GM19351 (cell line): Measurements from ENCODE around the gene TAS2R5.
"Not testable (repeated sequence)": the region's sequence is repeated elsewhere in the genome, so short reads cannot be mapped to it uniquely, and the experiment has no call there.

Experiments
- ATAC-seq: cut with Tn5 transposase; IDR thresholded peaks from one replicate; pipeline ENCODE4 v1.9.1; 2021; ENCODE audit warnings: mild to moderate bottlenecking, moderate library complexity; ENCODE audit not compliant: unreplicated experiment

The TAS2R5 gene

GRCh38 chr7:141789917-141790316, at the start of gene TAS2R5:
Gene TAS2R5, plus strand, starts transcription at chr7:141790217. Its CDS starts 145 bp downstream, at chr7:141790362.
- no peak for ATAC-seq

GRCh38 chr7:141742229-141742628, 47.8 kb upstream of the TAS2R5 start:
- no peak for ATAC-seq

- ATAC-seq = no peak
These were observed 45.9 kb upstream of the TAS2R5 start for GRCh38 chr7:141744131-141744530.

GRCh38 chr7:141748396-141748795, 41.6 kb upstream of the TAS2R5 start:
- no peak for ATAC-seq

GRCh38 chr7:141751904-141752303, 38.1 kb upstream of the TAS2R5 start:
- ATAC-seq = not testable (repeated sequence)

- ATAC-seq = no peak
These were observed 37.4 kb upstream of the TAS2R5 start for GRCh38 chr7:141752634-141753033.

GRCh38 chr7:141754939-141755338, 35.1 kb upstream of the TAS2R5 start:
- peak; percentile 76 for ATAC-seq

- no peak for ATAC-seq
These were observed 26.2 kb upstream of the TAS2R5 start, which contains the start of gene TAS2R3 for GRCh38 chr7:141763797-141764196. Gene TAS2R3, plus strand, starts transcription at chr7:141764097. Its CDS starts 62 bp downstream, at chr7:141764159.

GRCh38 chr7:141770083-141770583, 19.9 kb upstream of the TAS2R5 start:
- not testable (repeated sequence) for ATAC-seq

GRCh38 chr7:141776374-141776773, 13.6 kb upstream of the TAS2R5 start, which contains the start of gene TAS2R4:
Gene TAS2R4, plus strand, starts transcription at chr7:141776674. Its CDS starts 1,815 bp downstream, at chr7:141778489.
- ATAC-seq = no peak

GRCh38 chr7:141785706-141786552, 4.1 kb upstream of the TAS2R5 start:
- peak; percentile 92 for ATAC-seq

- no peak for ATAC-seq
These were observed 1.7 kb upstream of the TAS2R5 start for GRCh38 chr7:141788296-141788695.

- ATAC-seq = no peak
These were observed 2.5 kb downstream of the TAS2R5 start for GRCh38 chr7:141792526-141792925.

GRCh38 chr7:141820067-141820466, 30.1 kb downstream of the TAS2R5 start:
- no peak for ATAC-seq

GRCh38 chr7:141822432-141822831, 32.4 kb downstream of the TAS2R5 start:
- not testable (repeated sequence) for ATAC-seq

- no peak for ATAC-seq
These were observed 47.7 kb downstream of the TAS2R5 start for GRCh38 chr7:141837683-141838082.

- ATAC-seq = no peak
These were observed 48.6 kb downstream of the TAS2R5 start for GRCh38 chr7:141838581-141838980.

GRCh38 chr7:141839256-141839655, 49.2 kb downstream of the TAS2R5 start:
- no peak for ATAC-seq

- no peak for ATAC-seq
These were observed 50.7 kb downstream of the TAS2R5 start for GRCh38 chr7:141840708-141841107.
